MCF 10A (cell line): Measurements from ENCODE around the gene OTULIN. TPM values are rescaled to one million over a fixed set of nuclear protein-coding genes. Genes with fewer than 3 reads are reported as not detected.
A peak's percentile ranks its signal among the peaks of the same experiment; 100 is the strongest.

Source experiments
- BruUV-seq: library from RNA; stranded (reverse); fragments of 400-500 nt; replicated peaks from 2 replicates; lab custom pipeline; 2021; lab: Mats Ljungman, UMichigan
- CTCF ChIA-PET: fragments of 300-600 bp; sonication (Branson Sonifier 250); formaldehyde crosslinking; extraction: SDS; loops from one replicate; lab custom pipeline; 2021; ENCODE audit warnings: antibody characterized with exemption, inconsistent platforms; lab: Yijun Ruan, JAX
- POLR2A ChIA-PET: fragments of 300-600, 350-650 bp; sonication (Branson Sonifier 250); formaldehyde crosslinking; extraction: SDS; loops from one replicate; lab custom pipeline; 2020; ENCODE audit warnings: antibody characterized with exemption, inconsistent platforms; lab: Yijun Ruan, JAX
- DNase-seq: peaks from one replicate; pipeline ENCODE4 v3.0.0-alpha.2; 2018; ENCODE audit not compliant: unreplicated experiment
- H3K27ac Mint-ChIP-seq: one replicate; pipeline ENCODE4 v1.8.0; 2022; ENCODE audit warnings: mild to moderate bottlenecking, low read depth, mixed read lengths; ENCODE audit not compliant: unreplicated experiment
- H3K27me3 Mint-ChIP-seq: one replicate; pipeline ENCODE4 v1.8.0; 2022; ENCODE audit warnings: mixed read lengths; ENCODE audit not compliant: insufficient read depth, unreplicated experiment
- H3K36me3 Mint-ChIP-seq: one replicate; pipeline ENCODE4 v1.8.0; 2022; ENCODE audit warnings: mild to moderate bottlenecking, moderate library complexity, mixed read lengths; ENCODE audit not compliant: insufficient read depth, unreplicated experiment
- H3K4me1 Mint-ChIP-seq: one replicate; pipeline ENCODE4 v1.8.0; 2022; ENCODE audit warnings: mixed read lengths; ENCODE audit not compliant: insufficient read depth, unreplicated experiment
- H3K4me3 Mint-ChIP-seq: one replicate; pipeline ENCODE4 v1.8.0; 2022; ENCODE audit warnings: mild to moderate bottlenecking, moderate library complexity, mixed read lengths; ENCODE audit not compliant: unreplicated experiment
- H3K9me3 Mint-ChIP-seq: one replicate; pipeline ENCODE4 v1.8.0; 2022; ENCODE audit warnings: mixed read lengths; ENCODE audit not compliant: unreplicated experiment
- CTCF ChIP-seq: fragments of 200-600 bp; IDR thresholded peaks from one replicate; pipeline ENCODE4 v1.8.0; 2022; ENCODE audit warnings: antibody characterized with exemption, mild to moderate bottlenecking; ENCODE audit not compliant: unreplicated experiment
- intact Hi-C: fragments of 100-400 bp; cut with micrococcal nuclease; formaldehyde crosslinking; loops from 2 replicates; pipeline ENCODE4 v1.14.1; 2022
- total RNA-seq: library from RNA; stranded (reverse); gene quantifications from 2 replicates; pipeline ENCODE4 v1.2.3, GENCODE V29; 2022

Gene OTULIN
- total RNA-seq, 1 experiment from 2014 or later = 34.6 TPM

- BruUV-seq = no TSS peak
- CTCF ChIA-PET = interaction anchor here (0.7 to 1.5 kb wide), 5 partner anchors 8 to 347 kb away, joined by 3 to 6 read pairs (median 4); no protein-coding TSS in a partner anchor
- POLR2A ChIA-PET = interaction anchor here (0.8 to 3.3 kb wide), 6 partner anchors 9 to 17 kb away, joined by 3 to 23 read pairs (median 14); partner anchors contain the start of gene OTULIN
- Mint-ChIP-seq H3K4me1 (peaks cover 51% of the 10 kb centered on the region), H3K27me3 (no peaks in the 10 kb centered on the region), H3K36me3 (peaks cover 45% of the 10 kb centered on the region), H3K27ac (peak overlapping the region; percentile 86), H3K4me3 (peak overlapping the region; percentile 26), H3K9me3 (no peaks in the 10 kb centered on the region)
- intact Hi-C loops = no loop called here
- no peak for TF ChIP-seq CTCF
- peak; percentile 76 for DNase-seq
These were observed 11.8 kb downstream of the OTULIN start for GRCh38 chr5:14676320-14676719.

- H3K9me3 Mint-ChIP-seq = no peaks in the 10 kb centered on the region
- no peaks in the 10 kb centered on the region for H3K27me3 Mint-ChIP-seq
- peaks cover 64% of the 10 kb centered on the region for H3K36me3 Mint-ChIP-seq
- intact Hi-C loops = no loop called here
- DNase-seq = no peak
- BruUV-seq = no TSS peak
- no peak for TF ChIP-seq CTCF
- no peak overlapping the region for H3K4me3 Mint-ChIP-seq
- no peak overlapping the region for H3K27ac Mint-ChIP-seq
- CTCF ChIA-PET = interaction anchor here (0.6 to 2.8 kb wide), 7 partner anchors 12 to 1294 kb away, joined by 3 to 12 read pairs (median 4); no protein-coding TSS in a partner anchor
- H3K4me1 Mint-ChIP-seq = peaks cover 29% of the 10 kb centered on the region
- POLR2A ChIA-PET = interaction anchor here (0.8 to 1.7 kb wide), 3 partner anchors 13 to 331 kb away, joined by 3 to 6 read pairs (median 3); no protein-coding TSS in a partner anchor
These were observed 14.3 kb downstream of the OTULIN start for GRCh38 chr5:14678773-14679334.

- CTCF ChIA-PET = interaction anchor here (0.5 to 2.8 kb wide), 5 partner anchors 9 to 330 kb away, joined by 3 to 12 read pairs (median 4); no protein-coding TSS in a partner anchor
- Mint-ChIP-seq H3K9me3 (no peaks in the 10 kb centered on the region), H3K4me3 (no peak overlapping the region), H3K27me3 (no peaks in the 10 kb centered on the region), H3K36me3 (peaks cover 58% of the 10 kb centered on the region), H3K4me1 (peaks cover 23% of the 10 kb centered on the region), H3K27ac (no peak overlapping the region)
- intact Hi-C loops = no loop called here
- no TSS peak for BruUV-seq
- TF ChIP-seq CTCF = no peak
- POLR2A ChIA-PET = interaction anchor here (0.8 to 1.2 kb wide), 2 partner anchors 13 to 19 kb away, joined by 3 read pairs; no protein-coding TSS in a partner anchor
- no peak for DNase-seq
These were observed 15.1 kb downstream of the OTULIN start for GRCh38 chr5:14679595-14679994.

GRCh38 chr5:14681236-14681752 is 16.8 kb downstream of the OTULIN start:
- no peak overlapping the region for H3K27ac Mint-ChIP-seq
- no peak for DNase-seq
- TF ChIP-seq CTCF = no peak
- intact Hi-C loops = no loop called here
- CTCF ChIA-PET = interaction anchor here (6.5 kb wide), 1 partner anchor 323 kb away, joined by 44 read pairs; no protein-coding TSS in a partner anchor
- POLR2A ChIA-PET = interaction anchor here (1.1 kb wide), 1 partner anchor 12 kb away, joined by 3 read pairs; no protein-coding TSS in a partner anchor
- no peaks in the 10 kb centered on the region for H3K27me3 Mint-ChIP-seq
- H3K9me3 Mint-ChIP-seq = no peaks in the 10 kb centered on the region
- no peak overlapping the region for H3K4me3 Mint-ChIP-seq
- peaks cover 58% of the 10 kb centered on the region for H3K36me3 Mint-ChIP-seq
- peaks cover 21% of the 10 kb centered on the region for H3K4me1 Mint-ChIP-seq
- no TSS peak for BruUV-seq
